T-cell (primary cell): ENCODE measurements around the gene FSHR. TPM values are rescaled to one million over a fixed set of nuclear protein-coding genes. Genes with fewer than 3 reads are reported as not detected.

Experiments
- ATAC-seq, 4 experiments: fragments of 200-7000 bp in 3 of 4; fragments of 150-1000 bp in 1 of 4; cut with Tn5 transposase; replicated peaks in 1 of 4; 1 replicate in 3 of 4; 2 replicates in 1 of 4; pipeline ENCODE4 v1.10.0; 2021; ENCODE audit warnings: moderate library complexity in 3 of 4, mild to moderate bottlenecking in 2 of 4, moderate number of reproducible peaks in 1 of 4
- CTCF ChIA-PET, 2 donors: fragments of 300-600 bp; sonication (Branson Sonifier 250); formaldehyde crosslinking; loops; one replicate each; lab custom pipeline; 2022; ENCODE audit warnings: antibody characterized with exemption in 2 of 2; lab: Charles Lee
- POLR2A ChIA-PET, 2 donors: fragments of 300-600 bp; sonication (Branson Sonifier 250); formaldehyde crosslinking; loops; one replicate each; lab custom pipeline; 2022; ENCODE audit warnings: antibody characterized with exemption in 2 of 2; lab: Charles Lee
- DNase-seq, 35 experiments: peaks; one replicate each; pipeline versions ENCODE4 v3.0.0 to v3.0.0-alpha.2; 2013 to 2023
- H3K27ac ChIP-seq: one replicate; pipeline ENCODE4 v1.5.1; 2013; ENCODE audit warnings: low read length
- H3K27me3 ChIP-seq, 2 experiments: replicated peaks in 1 of 2; 1 replicate in 1 of 2; 2 replicates in 1 of 2; pipeline versions ENCODE4 v1.6.1 to v1.7.0; 2013; ENCODE audit warnings: low read length in 1 of 2, mixed read lengths in 1 of 2; ENCODE audit not compliant: control insufficient read depth in 2 of 2, insufficient read depth in 2 of 2; ENCODE audit errors: extremely low read depth in 1 of 2
- H3K36me3 ChIP-seq, 2 donors: 1 replicate in 1 of 2; 2 replicates in 1 of 2; pipeline versions ENCODE4 v1.6.1 to v1.7.0; 2013; ENCODE audit warnings: low read length in 1 of 2; ENCODE audit not compliant: control insufficient read depth in 2 of 2, insufficient read depth in 1 of 2; ENCODE audit errors: extremely low read depth in 1 of 2
- H3K4me1 ChIP-seq, 2 experiments: 1 replicate in 1 of 2; 2 replicates in 1 of 2; pipeline versions ENCODE4 v1.6.1 to v1.7.0; 2013; ENCODE audit warnings: low read length in 2 of 2, mixed read lengths in 1 of 2; ENCODE audit not compliant: insufficient read depth in 2 of 2, control insufficient read depth in 1 of 2; ENCODE audit errors: extremely low read depth in 1 of 2
- H3K4me3 ChIP-seq, 2 donors: 1 replicate in 1 of 2; 2 replicates in 1 of 2; pipeline versions ENCODE4 v1.5.1 to v1.7.0; 2013; ENCODE audit warnings: mild to moderate bottlenecking in 2 of 2, low read length in 1 of 2, moderate library complexity in 1 of 2; ENCODE audit not compliant: control insufficient read depth in 1 of 2; ENCODE audit errors: extremely low read depth in 1 of 2
- H3K9me3 ChIP-seq: 2 replicates; pipeline ENCODE4 v1.7.0; 2013
- H3K27ac Mint-ChIP-seq, 2 donors: one replicate each; pipeline ENCODE4 v1.8.0; 2020 to 2021; ENCODE audit warnings: mild to moderate bottlenecking in 2 of 2, mixed read lengths in 2 of 2
- H3K27me3 Mint-ChIP-seq, 2 donors: one replicate each; pipeline ENCODE4 v1.8.0; 2021 to 2022; ENCODE audit warnings: mixed read lengths in 2 of 2
- H3K36me3 Mint-ChIP-seq: one replicate; pipeline ENCODE4 v1.8.0; 2021; ENCODE audit warnings: mixed read lengths
- H3K4me1 Mint-ChIP-seq, 3 donors: one replicate each; pipeline ENCODE4 v1.8.0; 2020 to 2022; ENCODE audit warnings: mixed read lengths in 3 of 3, mild to moderate bottlenecking in 1 of 3
- H3K4me3 Mint-ChIP-seq, 3 donors: one replicate each; pipeline ENCODE4 v1.8.0; 2020 to 2022; ENCODE audit warnings: mild to moderate bottlenecking in 3 of 3, mixed read lengths in 3 of 3, moderate library complexity in 3 of 3
- H3K9me3 Mint-ChIP-seq, 3 donors: one replicate each; pipeline ENCODE4 v1.8.0; 2020 to 2022; ENCODE audit warnings: mixed read lengths in 3 of 3
- WGBS: methylation state at CpG from one replicate; pipeline ENCODE4 v1.1.5; 2013; ENCODE audit warnings: missing lambda C conversion rate; ENCODE audit not compliant: insufficient coverage; 5-methylcytosine and 5-hydroxymethylcytosine counted together
- total RNA-seq, 35 experiments: library from RNA in 6 of 35; stranded (reverse) in 6 of 35; fragments of 120-200 nt in 1 of 35; gene quantifications; one replicate each; pipeline versions ENCODE4 v1.2.1 to v1.2.4 and lab custom pipeline; 2013 to 2026

The FSHR gene
- total RNA-seq, 5 donors from 2014 or later (not counting 1 experiment from before 2014, with no cell fraction given) = not detected

DNA sequence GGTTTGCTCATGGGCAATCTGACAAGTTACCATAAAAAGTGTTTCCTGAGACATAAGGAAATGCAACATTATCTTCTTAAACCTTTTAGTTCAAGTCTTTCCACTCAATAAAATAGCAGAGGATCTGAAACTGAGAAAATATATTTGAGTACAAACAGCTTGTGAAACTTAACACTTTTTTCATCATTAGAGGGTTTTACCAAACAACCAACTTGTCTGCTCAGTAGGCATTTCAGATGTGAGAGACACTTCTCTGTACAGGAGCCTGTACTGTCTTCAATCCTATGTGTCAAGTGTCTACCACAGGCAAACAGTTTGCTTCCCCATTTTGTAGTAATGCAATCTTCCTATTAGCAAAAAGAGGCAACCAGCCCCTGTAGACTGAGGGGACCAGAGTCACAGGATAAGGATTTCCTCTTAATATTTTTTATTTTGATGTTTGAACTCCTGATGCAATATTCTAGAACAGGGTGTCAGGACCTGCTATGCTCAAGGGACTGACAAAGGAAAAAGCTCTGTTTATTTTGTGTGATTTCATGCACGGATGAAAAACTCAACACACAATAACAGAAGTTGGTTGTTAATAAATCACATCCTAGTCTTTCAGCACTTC lies 239.7 kb downstream of the FSHR start:
- ATAC-seq (no peak), DNase-seq (no peak)
- Histone ChIP-seq H3K4me3 (no peak overlapping the region), H3K9me3 (no peaks in the 10 kb centered on the region), H3K27me3 (no peaks in the 10 kb centered on the region), H3K27ac (no peak overlapping the region), H3K36me3 (no peaks in the 10 kb centered on the region), H3K4me1 (no peaks in the 10 kb centered on the region)
- Mint-ChIP-seq H3K4me1 (no peaks in the 10 kb centered on the region), H3K36me3 (no peaks in the 10 kb centered on the region), H3K27me3 (peaks cover 0 to 2% of the 10 kb centered on the region in 2 donors), H3K4me3 (no peak overlapping the region), H3K9me3 (peaks cover 0 to 7% (median 2%) of the 10 kb centered on the region in 3 donors), H3K27ac (no peak overlapping the region)
- WGBS = no CpG with 5 or more reads among the region's 1 CpG
- ChIA-PET POLR2A (no interaction called here), CTCF (no interaction called here)
